Measurements from ENCODE around the gene DROSHA.

GRCh38 chr5:31574772-31575171 lies 42.9 kb upstream of the DROSHA start:
- no peak for TF ChIP-seq EZH2 (IDR thresholded peaks at IDR 0.05; ENCODE audit: low read length, missing control alignments)
- TF ChIP-seq CTCF (conservative IDR thresholded peaks at IDR 0.05 in 1 of 2, IDR thresholded peaks at IDR 0.05 in 1 of 2; ENCODE audit: low read depth in 1 of 2, low read length in 2 of 2), result no peak

Measured in fibroblast of lung (primary cell).